SK-N-SH (cell line): ENCODE measurements around the gene TEAD4. TPM values are rescaled to one million over a fixed set of nuclear protein-coding genes. Genes with fewer than 3 reads are reported as not detected.

ENCODE experiments used
- CTCF ChIA-PET: fragments of 300-600, 350-600 bp; formaldehyde crosslinking; extraction: SDS; loops from one replicate; lab custom pipeline; 2021; lab: Yijun Ruan, JAX
- POLR2A ChIA-PET: fragments of 350-600 bp; sonication (Branson Sonifier 250); formaldehyde crosslinking; extraction: SDS; loops from one replicate; lab custom pipeline; 2020; ENCODE audit warnings: antibody characterized with exemption, inconsistent platforms; lab: Yijun Ruan, JAX
- DNase-seq: peaks from one replicate; pipeline ENCODE4 v3.0.0; 2012
- H2AFZ ChIP-seq: fragments of 200-600 bp; sonication (generic); 2 replicates; pipeline ENCODE4 v1.8.1; 2016; ENCODE audit warnings: antibody characterized with exemption, mild to moderate bottlenecking, low read depth
- H3F3A ChIP-seq: fragments of 200-600 bp; sonication (generic); replicated peaks from 2 replicates; pipeline ENCODE3; 2016; ENCODE audit warnings: antibody characterized with exemption, mild to moderate bottlenecking; ENCODE audit not compliant: insufficient read depth
- H3K27ac ChIP-seq, 2 experiments: fragments of 200-500 bp in 1 of 2; fragments of 200-600 bp in 1 of 2; sonication (Bioruptor generic) in 1 of 2; sonication (generic), shearing (Covaris generic) in 1 of 2; 2 replicates each; pipeline versions ENCODE4 v1.5.1 to v1.6.1; 2014 to 2016; ENCODE audit warnings: low read depth in 2 of 2, inconsistent platforms in 1 of 2, low read length in 1 of 2, mild to moderate bottlenecking in 1 of 2, mixed read lengths in 1 of 2
- H3K27me3 ChIP-seq: fragments of 200-600 bp; sonication (generic), shearing (Covaris generic); 2 replicates; pipeline ENCODE4 v1.6.1; 2016; ENCODE audit warnings: mixed run types; ENCODE audit not compliant: insufficient read depth
- H3K36me3 ChIP-seq, 2 experiments: fragments of 200-500 bp in 1 of 2; fragments of 200-600 bp in 1 of 2; sonication (Bioruptor generic) in 1 of 2; sonication (generic) in 1 of 2; replicated peaks in 1 of 2; 2 replicates each; pipeline versions ENCODE3 to v1.5.1; 2014 to 2016; ENCODE audit warnings: low read length in 1 of 2, mild to moderate bottlenecking in 1 of 2; ENCODE audit not compliant: insufficient read depth in 2 of 2, control insufficient read depth in 1 of 2
- H3K4me1 ChIP-seq, 2 experiments: fragments of 200-500 bp in 1 of 2; fragments of 200-600 bp in 1 of 2; sonication (Bioruptor generic) in 1 of 2; sonication (generic), shearing (Covaris generic) in 1 of 2; 2 replicates each; pipeline versions ENCODE4 v1.5.1 to v1.6.1; 2014 to 2016; ENCODE audit warnings: low read depth in 1 of 2, low read length in 1 of 2, mixed run types in 1 of 2; ENCODE audit not compliant: insufficient read depth in 2 of 2, control insufficient read depth in 1 of 2
- H3K4me2 ChIP-seq: fragments of 200-600 bp; sonication (generic), shearing (Covaris generic); 2 replicates; pipeline ENCODE4 v1.6.1; 2017; ENCODE audit warnings: mixed run types
- H3K4me3 ChIP-seq, 2 experiments: fragments of 200-500 bp in 1 of 2; fragments of 200-600 bp in 1 of 2; sonication (Bioruptor generic) in 1 of 2; sonication (generic), shearing (Covaris generic) in 1 of 2; 2 replicates each; pipeline versions ENCODE4 v1.5.1 to v1.8.1; 2014 to 2016; ENCODE audit warnings: low read depth in 2 of 2, inconsistent platforms in 1 of 2, low read length in 1 of 2, mild to moderate bottlenecking in 1 of 2, mixed read lengths in 1 of 2, moderate library complexity in 1 of 2
- H3K79me2 ChIP-seq: fragments of 200-600 bp; sonication (generic); 2 replicates; pipeline ENCODE4 v1.8.1; 2017; ENCODE audit warnings: mild to moderate bottlenecking; ENCODE audit not compliant: insufficient read depth
- H3K9ac ChIP-seq: fragments of 200-600 bp; sonication (generic); 2 replicates; pipeline ENCODE4 v1.6.1; 2017; ENCODE audit warnings: mixed run types
- H3K9me2 ChIP-seq: fragments of 200-600 bp; sonication (generic); 2 replicates; pipeline ENCODE4 v1.6.1; 2017; ENCODE audit warnings: mixed run types
- H3K9me3 ChIP-seq: fragments of 200-600 bp; sonication (generic); 2 replicates; pipeline ENCODE4 v1.6.1; 2017; ENCODE audit warnings: mixed run types, mild to moderate bottlenecking, moderate library complexity
- H4K20me1 ChIP-seq: fragments of 200-600 bp; sonication (generic); 2 replicates; pipeline ENCODE4 v1.6.1; 2017; ENCODE audit warnings: mild to moderate bottlenecking, mixed run types; ENCODE audit not compliant: insufficient read depth
- CHD2 ChIP-seq: fragments of 150-350 bp; IDR thresholded peaks from 2 replicates; pipeline ENCODE4 v1.6.1; 2018; ENCODE audit warnings: low read length; ENCODE audit not compliant: partially characterized antibody
- ELF1 ChIP-seq: IDR thresholded peaks from 2 replicates; pipeline ENCODE4 v1.4.0; 2012
- EP300 ChIP-seq, 2 experiments: IDR thresholded peaks; 2 replicates each; pipeline versions ENCODE4 v1.4.0 to v1.6.1; 2012; ENCODE audit warnings: borderline replicate concordance in 1 of 2, low read depth in 1 of 2, low read length in 1 of 2
- EZH2phosphoT487 ChIP-seq: fragments of 200-600 bp; sonication (generic); IDR thresholded peaks from 2 replicates; pipeline ENCODE4 v1.6.1; 2017; ENCODE audit warnings: low read depth, mixed run types, mild to moderate bottlenecking, antibody characterized with exemption, moderate library complexity, borderline replicate concordance
- FOSL2 ChIP-seq: IDR thresholded peaks from 2 replicates; pipeline ENCODE4 v1.4.0; 2012; ENCODE audit warnings: low read depth, mild to moderate bottlenecking, moderate library complexity, borderline replicate concordance
- FOXM1 ChIP-seq: IDR thresholded peaks from 2 replicates; pipeline ENCODE4 v1.4.0; 2012; ENCODE audit warnings: low read depth, mild to moderate bottlenecking
- GABPA ChIP-seq: IDR thresholded peaks from 2 replicates; pipeline ENCODE4 v1.4.0; 2012; ENCODE audit warnings: low read depth, mild to moderate bottlenecking
- MEF2A ChIP-seq: IDR thresholded peaks from 2 replicates; pipeline ENCODE4 v1.4.0; 2012; ENCODE audit warnings: low read depth, borderline replicate concordance
- POLR2AphosphoS5 ChIP-seq: IDR thresholded peaks from 2 replicates; pipeline ENCODE4 v1.6.1; 2012; ENCODE audit warnings: low read depth, low read length
- RFX5 ChIP-seq: IDR thresholded peaks from 2 replicates; pipeline ENCODE4 v1.6.1; 2012; ENCODE audit warnings: mild to moderate bottlenecking, improper control_type of control experiment, low read length
- RXRA ChIP-seq: IDR thresholded peaks from 2 replicates; pipeline ENCODE4 v1.4.0; 2012; ENCODE audit warnings: low read depth, mild to moderate bottlenecking, borderline replicate concordance
- TAF1 ChIP-seq: IDR thresholded peaks from 2 replicates; pipeline ENCODE4 v1.6.1; 2012; ENCODE audit warnings: low read depth, mild to moderate bottlenecking, low read length, moderate library complexity, borderline replicate concordance
- TCF12 ChIP-seq: IDR thresholded peaks from 2 replicates; pipeline ENCODE4 v1.4.0; 2012
- TEAD4 ChIP-seq: IDR thresholded peaks from 2 replicates; pipeline ENCODE4 v1.4.0; 2012; ENCODE audit warnings: mild to moderate bottlenecking, borderline replicate concordance; ENCODE audit not compliant: insufficient read depth
- YY1 ChIP-seq: IDR thresholded peaks from 2 replicates; pipeline ENCODE4 v1.4.0; 2012; ENCODE audit warnings: low read depth, mild to moderate bottlenecking
- WGBS: methylation state at CpG from one replicate; pipeline ENCODE4 v1.1.6; 2017; ENCODE audit warnings: low lambda C conversion rate; 5-methylcytosine and 5-hydroxymethylcytosine counted together
- polyA plus RNA-seq, 3 experiments: library from polyadenylated mRNA; depleted of rRNA; stranded (reverse); fragments of >200 nt; gene quantifications; 2 replicates each; pipeline ENCODE4 v1.2.3, GENCODE V29; 2012
- TF ChIP-seq, protein P1 (sequence below): fragments of 150-350 bp; IDR thresholded peaks from 2 replicates; pipeline ENCODE4 v1.6.1; 2016; ENCODE audit warnings: mild to moderate bottlenecking, low read depth, low read length
- TF ChIP-seq, protein P2 (sequence below): IDR thresholded peaks from 2 replicates; pipeline ENCODE4 v1.4.0; 2012; ENCODE audit warnings: low read depth, borderline replicate concordance
- TF ChIP-seq, protein P3 (sequence below): IDR thresholded peaks from 2 replicates; pipeline ENCODE4 v1.6.1; 2012; ENCODE audit warnings: mild to moderate bottlenecking, low read depth, low read length, moderate library complexity

The TEAD4 gene
- polyA plus RNA-seq, 1 of the 3 experiments (the other 2 are of a cell fraction): 27.1 TPM

DNA sequence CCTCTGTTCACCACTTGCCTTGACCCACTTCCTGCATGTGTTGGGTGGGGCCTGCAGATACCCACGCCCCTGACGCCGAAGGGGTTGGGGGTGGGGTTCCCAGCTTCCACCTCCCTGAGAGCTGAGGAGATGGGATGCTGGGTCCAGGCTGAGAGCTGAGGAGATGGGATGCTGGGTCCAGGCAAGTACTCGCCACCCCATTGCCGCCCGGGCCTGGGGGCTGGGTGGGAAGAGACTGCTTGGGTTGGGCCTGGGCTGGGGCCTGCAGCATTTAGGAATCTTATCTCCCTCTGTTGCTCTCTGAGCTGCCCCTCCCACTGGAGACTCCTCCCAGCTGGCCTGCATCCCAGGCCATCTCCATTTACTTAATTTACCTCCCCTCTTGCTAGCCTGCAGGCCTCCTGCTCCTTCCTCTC, 17.4 kb downstream of the TEAD4 start:
- H3K9me3 ChIP-seq: no peaks in the 10 kb centered on the region
- 93% methylated on average over 2 of the region's 6 CpGs for WGBS
- TF ChIP-seq ELF1 (no peak), MEF2A (no peak), POLR2AphosphoS5 (no peak), TAF1 (no peak), EP300 (IDR thresholded peaks at IDR 0.05; ENCODE audit: borderline replicate concordance in 1 of 2, low read depth in 1 of 2, low read length in 1 of 2) (no peak), RXRA (no peak), TEAD4 (no peak), FOSL2 (no peak), TCF12 (no peak), FOXM1 (no peak), YY1 (no peak), GABPA (no peak), CHD2 (no peak), EZH2phosphoT487 (no peak), RFX5 (no peak)
- TF ChIP-seq, protein P1, sequence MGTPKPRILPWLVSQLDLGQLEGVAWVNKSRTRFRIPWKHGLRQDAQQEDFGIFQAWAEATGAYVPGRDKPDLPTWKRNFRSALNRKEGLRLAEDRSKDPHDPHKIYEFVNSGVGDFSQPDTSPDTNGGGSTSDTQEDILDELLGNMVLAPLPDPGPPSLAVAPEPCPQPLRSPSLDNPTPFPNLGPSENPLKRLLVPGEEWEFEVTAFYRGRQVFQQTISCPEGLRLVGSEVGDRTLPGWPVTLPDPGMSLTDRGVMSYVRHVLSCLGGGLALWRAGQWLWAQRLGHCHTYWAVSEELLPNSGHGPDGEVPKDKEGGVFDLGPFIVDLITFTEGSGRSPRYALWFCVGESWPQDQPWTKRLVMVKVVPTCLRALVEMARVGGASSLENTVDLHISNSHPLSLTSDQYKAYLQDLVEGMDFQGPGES: no peak
- TF ChIP-seq, protein P2, sequence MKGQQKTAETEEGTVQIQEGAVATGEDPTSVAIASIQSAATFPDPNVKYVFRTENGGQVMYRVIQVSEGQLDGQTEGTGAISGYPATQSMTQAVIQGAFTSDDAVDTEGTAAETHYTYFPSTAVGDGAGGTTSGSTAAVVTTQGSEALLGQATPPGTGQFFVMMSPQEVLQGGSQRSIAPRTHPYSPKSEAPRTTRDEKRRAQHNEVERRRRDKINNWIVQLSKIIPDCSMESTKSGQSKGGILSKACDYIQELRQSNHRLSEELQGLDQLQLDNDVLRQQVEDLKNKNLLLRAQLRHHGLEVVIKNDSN: no peak
- TF ChIP-seq, protein P3, sequence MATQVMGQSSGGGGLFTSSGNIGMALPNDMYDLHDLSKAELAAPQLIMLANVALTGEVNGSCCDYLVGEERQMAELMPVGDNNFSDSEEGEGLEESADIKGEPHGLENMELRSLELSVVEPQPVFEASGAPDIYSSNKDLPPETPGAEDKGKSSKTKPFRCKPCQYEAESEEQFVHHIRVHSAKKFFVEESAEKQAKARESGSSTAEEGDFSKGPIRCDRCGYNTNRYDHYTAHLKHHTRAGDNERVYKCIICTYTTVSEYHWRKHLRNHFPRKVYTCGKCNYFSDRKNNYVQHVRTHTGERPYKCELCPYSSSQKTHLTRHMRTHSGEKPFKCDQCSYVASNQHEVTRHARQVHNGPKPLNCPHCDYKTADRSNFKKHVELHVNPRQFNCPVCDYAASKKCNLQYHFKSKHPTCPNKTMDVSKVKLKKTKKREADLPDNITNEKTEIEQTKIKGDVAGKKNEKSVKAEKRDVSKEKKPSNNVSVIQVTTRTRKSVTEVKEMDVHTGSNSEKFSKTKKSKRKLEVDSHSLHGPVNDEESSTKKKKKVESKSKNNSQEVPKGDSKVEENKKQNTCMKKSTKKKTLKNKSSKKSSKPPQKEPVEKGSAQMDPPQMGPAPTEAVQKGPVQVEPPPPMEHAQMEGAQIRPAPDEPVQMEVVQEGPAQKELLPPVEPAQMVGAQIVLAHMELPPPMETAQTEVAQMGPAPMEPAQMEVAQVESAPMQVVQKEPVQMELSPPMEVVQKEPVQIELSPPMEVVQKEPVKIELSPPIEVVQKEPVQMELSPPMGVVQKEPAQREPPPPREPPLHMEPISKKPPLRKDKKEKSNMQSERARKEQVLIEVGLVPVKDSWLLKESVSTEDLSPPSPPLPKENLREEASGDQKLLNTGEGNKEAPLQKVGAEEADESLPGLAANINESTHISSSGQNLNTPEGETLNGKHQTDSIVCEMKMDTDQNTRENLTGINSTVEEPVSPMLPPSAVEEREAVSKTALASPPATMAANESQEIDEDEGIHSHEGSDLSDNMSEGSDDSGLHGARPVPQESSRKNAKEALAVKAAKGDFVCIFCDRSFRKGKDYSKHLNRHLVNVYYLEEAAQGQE: no peak
- no peak overlapping the region; a peak in 1 of 4 replicates for H3K27ac ChIP-seq
- peaks cover 3% of the 10 kb centered on the region for H3F3A ChIP-seq
- DNase-seq: peak; percentile 75
- no peak overlapping the region for H3K4me3 ChIP-seq
- H3K79me2 ChIP-seq: peaks cover 18% of the 10 kb centered on the region; the same call in 1 of the 2 replicates
- POLR2A ChIA-PET: no interaction called here
- H3K9me2 ChIP-seq: no peaks in the 10 kb centered on the region
- CTCF ChIA-PET: interaction anchor here (1.2 to 2.0 kb wide), 4 partner anchors 19 to 73 kb away, joined by 3 to 9 read pairs (median 5); no protein-coding TSS in a partner anchor
- no peaks in the 10 kb centered on the region for H3K27me3 ChIP-seq
- no peaks in the 10 kb centered on the region for H3K36me3 ChIP-seq
- H2AFZ ChIP-seq: no peak overlapping the region
- no peak overlapping the region for H3K9ac ChIP-seq
- no peak overlapping the region for H3K4me2 ChIP-seq
- H4K20me1 ChIP-seq: 0 out of 2 replicates have a peak, but pooled peaks cover 8% of the 10 kb centered on the region
- H3K4me1 ChIP-seq: peaks cover 0 to 9% of the 10 kb centered on the region in 2 experiments; a peak in 1 of 4 replicates
